Panc1 (cell line): ENCODE results near the gene GRIK3.

Experiments used
- POLR2AphosphoS5 ChIP-seq: IDR thresholded peaks from 2 replicates; pipeline ENCODE4 v1.6.1; 2012; ENCODE audit warnings: mild to moderate bottlenecking, low read depth, low read length, moderate library complexity
- SIN3A ChIP-seq: IDR thresholded peaks from 2 replicates; pipeline ENCODE4 v1.6.1; 2012; ENCODE audit warnings: low read depth, mild to moderate bottlenecking, low read length, moderate library complexity, borderline replicate concordance; ENCODE audit not compliant: insufficient read depth
- TF ChIP-seq, protein P1 (sequence below): fragments of 450-650 bp; IDR thresholded peaks from 2 replicates; pipeline ENCODE4 v1.5.1; 2017; ENCODE audit warnings: mild to moderate bottlenecking
- TF ChIP-seq, protein P2 (sequence below), 2 experiments: IDR thresholded peaks; 2 replicates each; pipeline ENCODE4 v1.6.1; 2011 to 2012; ENCODE audit warnings: low read depth in 2 of 2, control low read depth in 1 of 2, low read length in 1 of 2, mild to moderate bottlenecking in 1 of 2, moderate library complexity in 1 of 2; ENCODE audit not compliant: insufficient read depth in 1 of 2

GRCh38 chr1:36961062-36961615, 73.2 kb downstream of the GRIK3 start:
- TF ChIP-seq, protein P1, sequence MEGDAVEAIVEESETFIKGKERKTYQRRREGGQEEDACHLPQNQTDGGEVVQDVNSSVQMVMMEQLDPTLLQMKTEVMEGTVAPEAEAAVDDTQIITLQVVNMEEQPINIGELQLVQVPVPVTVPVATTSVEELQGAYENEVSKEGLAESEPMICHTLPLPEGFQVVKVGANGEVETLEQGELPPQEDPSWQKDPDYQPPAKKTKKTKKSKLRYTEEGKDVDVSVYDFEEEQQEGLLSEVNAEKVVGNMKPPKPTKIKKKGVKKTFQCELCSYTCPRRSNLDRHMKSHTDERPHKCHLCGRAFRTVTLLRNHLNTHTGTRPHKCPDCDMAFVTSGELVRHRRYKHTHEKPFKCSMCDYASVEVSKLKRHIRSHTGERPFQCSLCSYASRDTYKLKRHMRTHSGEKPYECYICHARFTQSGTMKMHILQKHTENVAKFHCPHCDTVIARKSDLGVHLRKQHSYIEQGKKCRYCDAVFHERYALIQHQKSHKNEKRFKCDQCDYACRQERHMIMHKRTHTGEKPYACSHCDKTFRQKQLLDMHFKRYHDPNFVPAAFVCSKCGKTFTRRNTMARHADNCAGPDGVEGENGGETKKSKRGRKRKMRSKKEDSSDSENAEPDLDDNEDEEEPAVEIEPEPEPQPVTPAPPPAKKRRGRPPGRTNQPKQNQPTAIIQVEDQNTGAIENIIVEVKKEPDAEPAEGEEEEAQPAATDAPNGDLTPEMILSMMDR = no peak
- TF ChIP-seq POLR2AphosphoS5 (no peak), SIN3A (no peak)
- TF ChIP-seq, protein P2, sequence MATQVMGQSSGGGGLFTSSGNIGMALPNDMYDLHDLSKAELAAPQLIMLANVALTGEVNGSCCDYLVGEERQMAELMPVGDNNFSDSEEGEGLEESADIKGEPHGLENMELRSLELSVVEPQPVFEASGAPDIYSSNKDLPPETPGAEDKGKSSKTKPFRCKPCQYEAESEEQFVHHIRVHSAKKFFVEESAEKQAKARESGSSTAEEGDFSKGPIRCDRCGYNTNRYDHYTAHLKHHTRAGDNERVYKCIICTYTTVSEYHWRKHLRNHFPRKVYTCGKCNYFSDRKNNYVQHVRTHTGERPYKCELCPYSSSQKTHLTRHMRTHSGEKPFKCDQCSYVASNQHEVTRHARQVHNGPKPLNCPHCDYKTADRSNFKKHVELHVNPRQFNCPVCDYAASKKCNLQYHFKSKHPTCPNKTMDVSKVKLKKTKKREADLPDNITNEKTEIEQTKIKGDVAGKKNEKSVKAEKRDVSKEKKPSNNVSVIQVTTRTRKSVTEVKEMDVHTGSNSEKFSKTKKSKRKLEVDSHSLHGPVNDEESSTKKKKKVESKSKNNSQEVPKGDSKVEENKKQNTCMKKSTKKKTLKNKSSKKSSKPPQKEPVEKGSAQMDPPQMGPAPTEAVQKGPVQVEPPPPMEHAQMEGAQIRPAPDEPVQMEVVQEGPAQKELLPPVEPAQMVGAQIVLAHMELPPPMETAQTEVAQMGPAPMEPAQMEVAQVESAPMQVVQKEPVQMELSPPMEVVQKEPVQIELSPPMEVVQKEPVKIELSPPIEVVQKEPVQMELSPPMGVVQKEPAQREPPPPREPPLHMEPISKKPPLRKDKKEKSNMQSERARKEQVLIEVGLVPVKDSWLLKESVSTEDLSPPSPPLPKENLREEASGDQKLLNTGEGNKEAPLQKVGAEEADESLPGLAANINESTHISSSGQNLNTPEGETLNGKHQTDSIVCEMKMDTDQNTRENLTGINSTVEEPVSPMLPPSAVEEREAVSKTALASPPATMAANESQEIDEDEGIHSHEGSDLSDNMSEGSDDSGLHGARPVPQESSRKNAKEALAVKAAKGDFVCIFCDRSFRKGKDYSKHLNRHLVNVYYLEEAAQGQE (IDR thresholded peaks at IDR 0.05; ENCODE audit: insufficient read depth in 1 of 2, low read depth in 2 of 2, low read length in 1 of 2) = no peak
